Osteoblast (primary cell): ENCODE results near the gene MSMP. TPM values are rescaled to one million over a fixed set of nuclear protein-coding genes. Genes with fewer than 3 reads are reported as not detected.
A peak's percentile ranks its signal among the peaks of the same experiment; 100 is the strongest.

Source experiments
- DNase-seq: peaks from one replicate; pipeline ENCODE4 v3.0.0; 2011; ENCODE audit warnings: low spot score, mixed read lengths; ENCODE audit not compliant: insufficient read length; ENCODE audit errors: missing footprints
- H2AFZ ChIP-seq: 2 replicates; pipeline ENCODE4 v1.6.0; 2011; ENCODE audit warnings: mild to moderate bottlenecking, low read length
- H3K27ac ChIP-seq: 2 replicates; pipeline ENCODE4 v1.5.1; 2011; ENCODE audit warnings: mild to moderate bottlenecking, low read depth, low read length, moderate library complexity
- H3K27me3 ChIP-seq: 2 replicates; pipeline ENCODE4 v1.6.0; 2012; ENCODE audit warnings: mild to moderate bottlenecking, control low read depth, inconsistent platforms, low read length, moderate library complexity; ENCODE audit not compliant: insufficient read depth
- H3K36me3 ChIP-seq: 2 replicates; pipeline ENCODE4 v1.5.1; 2011; ENCODE audit warnings: mild to moderate bottlenecking, low read length, control low read depth, moderate library complexity; ENCODE audit not compliant: insufficient read depth
- H3K4me1 ChIP-seq: 2 replicates; pipeline ENCODE4 v1.5.1; 2011; ENCODE audit warnings: mild to moderate bottlenecking, low read length, control low read depth, moderate library complexity; ENCODE audit not compliant: insufficient read depth
- H3K4me2 ChIP-seq: 2 replicates; pipeline ENCODE4 v1.6.0; 2011; ENCODE audit warnings: mild to moderate bottlenecking, low read length; ENCODE audit not compliant: insufficient read depth
- H3K4me3 ChIP-seq: fragments of 200-600 bp; sonication (generic); 3 replicates; pipeline ENCODE4 v1.5.1; 2012; ENCODE audit warnings: mild to moderate bottlenecking, low read length, inconsistent platforms; ENCODE audit not compliant: insufficient read depth
- H3K79me2 ChIP-seq: 2 replicates; pipeline ENCODE4 v1.6.0; 2012; ENCODE audit warnings: mild to moderate bottlenecking, low read length, control low read depth, inconsistent platforms; ENCODE audit not compliant: insufficient read depth
- H3K9me3 ChIP-seq: 2 replicates; pipeline ENCODE4 v1.5.1; 2011; ENCODE audit warnings: low read depth, low read length, control low read depth
- H4K20me1 ChIP-seq: 2 replicates; pipeline ENCODE4 v1.6.0; 2012; ENCODE audit warnings: mild to moderate bottlenecking, low read length, control low read depth; ENCODE audit not compliant: insufficient read depth
- total RNA-seq: library from RNA; depleted of rRNA; stranded (reverse); fragments of >200 nt; gene quantifications from 2 replicates; pipeline ENCODE4 v1.2.3, GENCODE V29; 2012
- TF ChIP-seq, protein P1 (sequence below): IDR thresholded peaks from 2 replicates; pipeline ENCODE4 v1.5.1; 2011; ENCODE audit warnings: mild to moderate bottlenecking, low read depth, low read length, moderate library complexity; ENCODE audit errors: extremely low read depth

MSMP gene
- total RNA-seq, 1 donor: not detected

DNA sequence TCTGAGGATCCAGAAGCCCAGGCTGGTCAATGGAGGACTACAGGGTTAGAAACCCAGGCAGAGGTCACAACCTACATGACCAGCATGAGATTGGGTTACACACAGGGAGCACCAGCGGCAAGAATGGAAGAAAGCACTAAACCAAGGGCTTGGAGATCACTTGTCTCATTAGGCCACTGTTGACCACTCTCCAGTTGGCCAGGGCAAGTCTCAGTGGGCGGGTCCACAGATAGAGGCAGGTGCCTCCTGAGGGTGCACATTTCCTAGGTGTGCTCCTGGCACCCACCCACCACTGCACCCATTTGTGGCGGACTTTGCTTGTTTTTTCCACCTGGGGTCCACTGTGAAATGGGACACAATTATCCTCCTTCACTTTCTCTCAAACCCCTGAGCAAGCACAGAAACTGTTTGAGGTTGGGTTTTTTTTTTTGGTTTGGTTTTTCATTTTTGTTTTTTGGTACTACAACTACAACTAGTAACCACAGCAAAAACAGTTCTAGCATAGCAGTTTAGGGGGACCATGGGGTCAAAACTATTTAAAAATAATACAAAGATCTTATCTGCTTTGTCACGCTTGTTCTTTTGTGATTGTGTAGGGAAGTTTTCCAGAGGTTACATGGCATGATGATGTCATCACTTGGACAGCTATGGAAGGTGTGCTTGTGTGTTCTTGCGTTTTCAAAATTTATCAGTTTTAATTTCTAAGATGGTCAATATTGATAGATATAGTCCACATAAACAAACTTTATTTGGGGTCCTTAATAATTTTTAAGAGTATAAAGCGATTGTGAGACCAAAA lies 43.4 kb upstream of the MSMP start:
- Histone ChIP-seq H3K36me3 (peaks cover 32% of the 10 kb centered on the region), H3K4me2 (no peak overlapping the region), H3K4me3 (no peak overlapping the region), H3K4me1 (peaks cover 36% of the 10 kb centered on the region), H2AFZ (no peak overlapping the region), H4K20me1 (no peaks in the 10 kb centered on the region), H3K27ac (no peak overlapping the region), H3K27me3 (no peaks in the 10 kb centered on the region), H3K9me3 (no peaks in the 10 kb centered on the region), H3K79me2 (peaks cover 49% of the 10 kb centered on the region)
- TF ChIP-seq, protein P1, sequence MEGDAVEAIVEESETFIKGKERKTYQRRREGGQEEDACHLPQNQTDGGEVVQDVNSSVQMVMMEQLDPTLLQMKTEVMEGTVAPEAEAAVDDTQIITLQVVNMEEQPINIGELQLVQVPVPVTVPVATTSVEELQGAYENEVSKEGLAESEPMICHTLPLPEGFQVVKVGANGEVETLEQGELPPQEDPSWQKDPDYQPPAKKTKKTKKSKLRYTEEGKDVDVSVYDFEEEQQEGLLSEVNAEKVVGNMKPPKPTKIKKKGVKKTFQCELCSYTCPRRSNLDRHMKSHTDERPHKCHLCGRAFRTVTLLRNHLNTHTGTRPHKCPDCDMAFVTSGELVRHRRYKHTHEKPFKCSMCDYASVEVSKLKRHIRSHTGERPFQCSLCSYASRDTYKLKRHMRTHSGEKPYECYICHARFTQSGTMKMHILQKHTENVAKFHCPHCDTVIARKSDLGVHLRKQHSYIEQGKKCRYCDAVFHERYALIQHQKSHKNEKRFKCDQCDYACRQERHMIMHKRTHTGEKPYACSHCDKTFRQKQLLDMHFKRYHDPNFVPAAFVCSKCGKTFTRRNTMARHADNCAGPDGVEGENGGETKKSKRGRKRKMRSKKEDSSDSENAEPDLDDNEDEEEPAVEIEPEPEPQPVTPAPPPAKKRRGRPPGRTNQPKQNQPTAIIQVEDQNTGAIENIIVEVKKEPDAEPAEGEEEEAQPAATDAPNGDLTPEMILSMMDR: no peak
- DNase-seq: peak; percentile 86

DNA sequence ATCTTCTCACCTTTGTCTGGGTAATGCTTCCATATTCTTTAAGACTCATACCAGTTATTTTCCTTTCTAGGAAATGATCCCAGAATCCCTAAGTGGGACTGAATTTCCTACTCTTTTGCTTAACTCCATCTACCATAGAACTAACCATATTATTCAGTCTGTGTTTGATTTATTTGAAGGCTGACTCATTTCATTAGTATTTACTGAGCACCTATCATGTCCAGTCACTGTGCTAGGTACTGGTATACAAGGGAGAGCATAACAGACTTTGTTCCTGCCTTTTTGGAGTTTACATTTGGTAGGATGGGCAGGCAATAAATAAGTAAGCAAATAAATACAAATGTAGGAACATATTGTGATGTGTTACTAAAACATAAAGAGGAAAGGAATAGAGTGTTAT lies 41.6 kb upstream of the MSMP start:
- DNase-seq: no peak
- Histone ChIP-seq H4K20me1 (no peaks in the 10 kb centered on the region), H3K36me3 (peaks cover 15% of the 10 kb centered on the region), H3K27me3 (no peaks in the 10 kb centered on the region), H2AFZ (no peak overlapping the region), H3K4me1 (peaks cover 44% of the 10 kb centered on the region), H3K9me3 (no peaks in the 10 kb centered on the region), H3K4me3 (no peak overlapping the region), H3K27ac (no peak overlapping the region), H3K4me2 (no peak overlapping the region), H3K79me2 (peaks cover 53% of the 10 kb centered on the region)
- TF ChIP-seq, protein P1: no peak

DNA sequence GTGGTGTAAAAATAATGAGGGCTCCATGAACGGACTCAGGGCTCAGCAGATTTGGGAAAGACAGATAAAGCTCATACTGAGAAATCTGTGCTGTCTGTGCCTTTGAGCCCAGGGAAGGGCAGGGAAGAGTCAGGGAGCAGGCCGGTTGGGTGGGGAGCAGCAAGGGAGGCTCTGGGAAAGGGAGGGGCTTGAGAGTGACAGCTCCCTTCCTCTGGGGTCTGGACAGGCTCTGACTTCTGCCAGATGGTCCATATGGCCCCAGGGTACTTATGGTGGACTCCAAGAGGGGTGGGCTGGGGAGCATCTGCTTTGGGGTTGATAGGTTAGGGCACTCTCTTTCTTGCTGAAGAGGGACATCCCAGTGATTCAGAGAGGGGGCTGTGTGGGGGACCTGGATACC lies 39.4 kb upstream of the MSMP start:
- H3K9me3 ChIP-seq: no peaks in the 10 kb centered on the region
- H3K4me2 ChIP-seq: peak overlapping the region; percentile 78
- no peaks in the 10 kb centered on the region for H3K27me3 ChIP-seq
- peak overlapping the region; percentile 3 for H2AFZ ChIP-seq
- H4K20me1 ChIP-seq: no peaks in the 10 kb centered on the region
- peak overlapping the region; percentile 74 for H3K4me3 ChIP-seq
- peaks cover 44% of the 10 kb centered on the region for H3K4me1 ChIP-seq
- no peak overlapping the region for H3K27ac ChIP-seq
- TF ChIP-seq, protein P1: no peak
- no peaks in the 10 kb centered on the region for H3K36me3 ChIP-seq
- peaks cover 53% of the 10 kb centered on the region for H3K79me2 ChIP-seq
- peak; percentile 86 for DNase-seq

DNA sequence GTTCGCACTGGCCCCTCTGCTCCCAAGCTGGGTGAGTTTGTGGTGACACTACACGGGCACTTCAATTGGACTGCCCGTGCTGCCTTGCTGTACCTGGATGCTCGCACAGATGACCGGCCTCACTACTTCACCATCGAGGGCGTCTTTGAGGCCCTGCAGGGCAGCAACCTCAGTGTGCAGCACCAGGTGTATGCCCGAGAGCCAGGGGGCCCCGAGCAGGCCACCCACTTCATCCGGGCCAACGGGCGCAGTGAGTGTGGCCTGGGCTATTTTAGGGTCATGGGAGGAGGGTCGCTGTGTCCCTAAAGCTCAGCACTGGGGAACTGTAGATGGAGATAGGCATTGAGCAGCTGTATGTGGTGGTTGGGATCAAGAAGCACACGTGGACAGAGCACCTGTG lies 38.8 kb upstream of the MSMP start:
- TF ChIP-seq, protein P1: no peak
- Histone ChIP-seq H3K4me1 (peaks cover 42% of the 10 kb centered on the region), H3K79me2 (peaks cover 53% of the 10 kb centered on the region), H4K20me1 (no peaks in the 10 kb centered on the region), H2AFZ (peak overlapping the region; percentile 3), H3K36me3 (no peaks in the 10 kb centered on the region), H3K27ac (no peak overlapping the region), H3K9me3 (no peaks in the 10 kb centered on the region), H3K27me3 (no peaks in the 10 kb centered on the region), H3K4me3 (peak overlapping the region; percentile 74), H3K4me2 (peak overlapping the region; percentile 78)
- DNase-seq: no peak
